GM19372 (cell line): Measurements from ENCODE around the gene BCAR3.
"Not testable (repeated sequence)": the region's sequence is repeated elsewhere in the genome, so short reads cannot be mapped to it uniquely, and the experiment has no call there.

Experiments
- ATAC-seq: cut with Tn5 transposase; IDR thresholded peaks from one replicate; pipeline ENCODE4 v1.9.1; 2021; ENCODE audit warnings: mild to moderate bottlenecking, low read depth, moderate library complexity; ENCODE audit not compliant: unreplicated experiment

BCAR3 gene

GRCh38 chr1:93707956-93708355 is 26.3 kb upstream of the BCAR3 start:
- ATAC-seq = peak; percentile 57

GRCh38 chr1:93705892-93706500 is 24.4 kb upstream of the BCAR3 start:
- no peak for ATAC-seq

GRCh38 chr1:93704052-93704451 is 22.4 kb upstream of the BCAR3 start:
- ATAC-seq = peak; percentile 51

GRCh38 chr1:93703643-93704042 is 22.0 kb upstream of the BCAR3 start:
- ATAC-seq = peak; percentile 1

- ATAC-seq = no peak
Measured at GRCh38 chr1:93702828-93703183, 21.2 kb upstream of the BCAR3 start.

GRCh38 chr1:93702111-93702827 is 20.6 kb upstream of the BCAR3 start:
- ATAC-seq = no peak

- no peak for ATAC-seq
Measured at GRCh38 chr1:93701629-93702028, 20.0 kb upstream of the BCAR3 start.

- no peak for ATAC-seq
Measured at GRCh38 chr1:93700532-93701469, 19.2 kb upstream of the BCAR3 start.

GRCh38 chr1:93699503-93700168 is 18.0 kb upstream of the BCAR3 start:
- no peak for ATAC-seq

GRCh38 chr1:93699049-93699384 is 17.4 kb upstream of the BCAR3 start:
- ATAC-seq = no peak

- ATAC-seq = no peak
Measured at GRCh38 chr1:93698329-93699048, 16.9 kb upstream of the BCAR3 start.

GRCh38 chr1:93697566-93697965 is 15.9 kb upstream of the BCAR3 start:
- ATAC-seq = not testable (repeated sequence)

GRCh38 chr1:93695411-93696005 is 13.9 kb upstream of the BCAR3 start:
- ATAC-seq = no peak

GRCh38 chr1:93694819-93695218 is 13.2 kb upstream of the BCAR3 start:
- ATAC-seq = no peak

GRCh38 chr1:93694039-93694438 is 12.4 kb upstream of the BCAR3 start:
- no peak for ATAC-seq

- peak; percentile 52 for ATAC-seq
Measured at GRCh38 chr1:93692983-93693591, 11.4 kb upstream of the BCAR3 start.

- ATAC-seq = no peak
Measured at GRCh38 chr1:93692451-93692861, 10.8 kb upstream of the BCAR3 start.

GRCh38 chr1:93692026-93692425 is 10.4 kb upstream of the BCAR3 start:
- ATAC-seq = no peak
